ENCODE measurements around the gene CORO7. TPM values are rescaled to one million over a fixed set of nuclear protein-coding genes. Genes with fewer than 3 reads are reported as not detected.

CORO7 gene
- polyA plus RNA-seq, 1 of the 3 experiments (the other 2 are of a cell fraction) = 25.8 TPM

DNA sequence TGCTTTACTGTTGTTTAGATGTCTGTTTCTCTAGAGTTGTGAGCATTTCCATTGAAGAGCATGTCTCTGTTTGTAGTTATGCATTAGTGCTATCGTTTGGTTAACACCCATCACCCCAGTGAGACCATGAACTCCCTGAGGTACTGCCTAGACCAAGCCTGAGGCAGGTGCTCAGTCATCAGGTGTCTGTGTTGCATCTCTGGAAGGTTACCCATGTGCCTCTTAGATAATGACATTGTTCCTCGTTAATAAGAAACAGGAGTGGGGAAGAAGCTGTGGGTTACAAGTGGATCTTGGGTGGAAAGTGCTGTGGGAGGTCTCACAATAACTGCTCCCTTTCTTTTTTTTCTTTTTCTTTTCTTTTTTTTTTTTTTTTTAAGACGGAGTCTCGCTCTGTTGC is 27.6 kb upstream of the CORO7 start:
- H2AFZ ChIP-seq (ENCODE audit: low read depth) = no peak overlapping the region
- no peak for DNase-seq
- H3K4me3 ChIP-seq (ENCODE audit: low read depth in 2 of 2, low read length in 1 of 2) = no peak overlapping the region
- POLR2A ChIA-PET = interaction anchor here (0.6 kb wide), 1 partner anchor 15 kb away, joined by 3 read pairs; no protein-coding TSS in a partner anchor
- no peaks in the 10 kb centered on the region for H3F3A ChIP-seq (replicated peaks; ENCODE audit: insufficient read depth)
- H3K9ac ChIP-seq = no peak overlapping the region
- no peaks in the 10 kb centered on the region for H3K27me3 ChIP-seq (ENCODE audit: insufficient read depth)
- CTCF ChIA-PET = interaction anchor here (0.7 to 1.5 kb wide), 2 partner anchors 42 to 512 kb away, joined by 3 read pairs; no protein-coding TSS in a partner anchor
- H3K9me2 ChIP-seq = no peaks in the 10 kb centered on the region
- no peak overlapping the region for H3K4me2 ChIP-seq
- TF ChIP-seq EP300 (IDR thresholded peaks at IDR 0.05; ENCODE audit: borderline replicate concordance in 1 of 2, low read depth in 1 of 2, low read length in 1 of 2) (no peak), JUND (IDR thresholded peaks at IDR 0.05) (no peak), MEF2A (IDR thresholded peaks at IDR 0.05; ENCODE audit: borderline replicate concordance, low read depth) (no peak), SMC3 (IDR thresholded peaks at IDR 0.05; ENCODE audit: low read depth, low read length) (no peak)
- TF ChIP-seq, protein P1, sequence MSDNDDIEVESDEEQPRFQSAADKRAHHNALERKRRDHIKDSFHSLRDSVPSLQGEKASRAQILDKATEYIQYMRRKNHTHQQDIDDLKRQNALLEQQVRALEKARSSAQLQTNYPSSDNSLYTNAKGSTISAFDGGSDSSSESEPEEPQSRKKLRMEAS (IDR thresholded peaks at IDR 0.05; ENCODE audit: low read depth) = no peak
- H3K4me1 ChIP-seq (ENCODE audit: control insufficient read depth in 1 of 2, insufficient read depth in 2 of 2, low read depth in 1 of 2, low read length in 1 of 2) = no peaks in the 10 kb centered on the region
- H3K79me2 ChIP-seq (ENCODE audit: insufficient read depth) = no peaks in the 10 kb centered on the region
- H3K36me3 ChIP-seq (replicated peaks in 1 of 2; ENCODE audit: control insufficient read depth in 1 of 2, insufficient read depth in 2 of 2, low read length in 1 of 2) = peaks cover 26 to 60% of the 10 kb centered on the region in 2 experiments
- H4K20me1 ChIP-seq (ENCODE audit: insufficient read depth) = no peaks in the 10 kb centered on the region
- H3K27ac ChIP-seq (ENCODE audit: low read depth in 2 of 2, low read length in 1 of 2) = no peak overlapping the region
- 74% methylated on average over 4 of the region's 4 CpGs for WGBS (ENCODE audit: low lambda C conversion rate)
- no peaks in the 10 kb centered on the region for H3K9me3 ChIP-seq

DNA sequence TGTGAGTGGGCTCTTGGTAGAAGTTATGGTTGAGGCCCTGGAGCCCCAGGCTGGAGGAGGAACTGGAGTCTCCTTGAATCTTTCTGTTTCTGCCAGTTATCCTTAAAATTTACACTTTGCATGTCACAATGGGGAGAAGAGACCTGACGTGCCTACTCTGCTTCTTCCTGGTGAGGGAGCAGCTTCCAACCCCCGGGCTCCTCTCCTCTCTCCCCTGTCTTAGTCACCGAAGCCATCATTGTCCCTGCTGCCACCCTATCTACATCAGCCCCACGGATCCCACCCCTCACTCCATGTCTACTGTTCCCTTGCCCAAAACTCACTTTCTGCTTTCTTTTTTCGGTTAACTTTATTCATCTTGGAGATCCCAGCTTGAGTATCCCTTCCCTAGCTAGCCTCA is 26.9 kb upstream of the CORO7 start:
- WGBS (ENCODE audit: low lambda C conversion rate) = 80% methylated on average over 5 of the region's 5 CpGs
- H3K9ac ChIP-seq = no peak overlapping the region
- H3K27me3 ChIP-seq (ENCODE audit: insufficient read depth) = no peaks in the 10 kb centered on the region
- peaks cover 33 to 63% of the 10 kb centered on the region in 2 experiments for H3K36me3 ChIP-seq (replicated peaks in 1 of 2; ENCODE audit: control insufficient read depth in 1 of 2, insufficient read depth in 2 of 2, low read length in 1 of 2)
- no peak for TF ChIP-seq YY1 (IDR thresholded peaks at IDR 0.05; ENCODE audit: low read depth)
- TF ChIP-seq, protein P2, sequence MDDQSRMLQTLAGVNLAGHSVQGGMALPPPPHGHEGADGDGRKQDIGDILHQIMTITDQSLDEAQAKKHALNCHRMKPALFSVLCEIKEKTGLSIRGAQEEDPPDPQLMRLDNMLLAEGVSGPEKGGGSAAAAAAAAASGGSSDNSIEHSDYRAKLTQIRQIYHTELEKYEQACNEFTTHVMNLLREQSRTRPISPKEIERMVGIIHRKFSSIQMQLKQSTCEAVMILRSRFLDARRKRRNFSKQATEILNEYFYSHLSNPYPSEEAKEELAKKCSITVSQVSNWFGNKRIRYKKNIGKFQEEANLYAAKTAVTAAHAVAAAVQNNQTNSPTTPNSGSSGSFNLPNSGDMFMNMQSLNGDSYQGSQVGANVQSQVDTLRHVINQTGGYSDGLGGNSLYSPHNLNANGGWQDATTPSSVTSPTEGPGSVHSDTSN (IDR thresholded peaks at IDR 0.05) = no peak
- no peak overlapping the region for H2AFZ ChIP-seq (ENCODE audit: low read depth)
- H3K9me3 ChIP-seq = no peaks in the 10 kb centered on the region
- ChIA-PET CTCF (no interaction called here), POLR2A (no interaction called here)
- no peaks in the 10 kb centered on the region for H3K79me2 ChIP-seq (ENCODE audit: insufficient read depth)
- H3K4me2 ChIP-seq = no peak overlapping the region
- no peak overlapping the region for H3K4me3 ChIP-seq (ENCODE audit: low read depth in 2 of 2, low read length in 1 of 2)
- no peak for DNase-seq
- H4K20me1 ChIP-seq (ENCODE audit: insufficient read depth) = no peaks in the 10 kb centered on the region
- H3F3A ChIP-seq (replicated peaks; ENCODE audit: insufficient read depth) = no peaks in the 10 kb centered on the region
- no peak overlapping the region for H3K27ac ChIP-seq (ENCODE audit: low read depth in 2 of 2, low read length in 1 of 2)
- H3K4me1 ChIP-seq (ENCODE audit: control insufficient read depth in 1 of 2, insufficient read depth in 2 of 2, low read depth in 1 of 2, low read length in 1 of 2) = no peaks in the 10 kb centered on the region
- H3K9me2 ChIP-seq = no peaks in the 10 kb centered on the region

DNA sequence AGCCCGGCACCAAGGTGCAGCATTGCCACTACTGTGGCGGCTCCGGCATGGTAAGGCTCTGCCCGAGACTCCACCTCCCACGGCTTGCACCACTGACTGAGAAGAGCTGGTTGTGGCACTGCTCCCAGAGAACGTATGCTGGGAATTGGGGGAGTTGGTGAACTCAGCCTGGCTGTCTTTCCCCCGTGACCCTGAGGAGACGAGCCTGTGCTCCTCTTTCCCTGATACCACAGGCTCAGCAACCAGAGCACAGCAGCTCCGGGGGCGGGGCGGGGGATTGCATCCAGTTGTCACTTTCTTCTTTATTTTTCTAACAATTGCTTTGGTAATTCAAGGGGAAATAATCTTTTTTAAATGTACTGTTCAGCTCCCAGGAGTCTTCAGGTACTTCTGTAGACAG is 26.0 kb upstream of the CORO7 start:
- no peaks in the 10 kb centered on the region for H3K9me2 ChIP-seq
- H3K4me3 ChIP-seq (ENCODE audit: low read depth in 2 of 2, low read length in 1 of 2) = no peak overlapping the region
- WGBS (ENCODE audit: low lambda C conversion rate) = 97% methylated on average over 7 of the region's 11 CpGs
- H3K79me2 ChIP-seq (ENCODE audit: insufficient read depth) = no peaks in the 10 kb centered on the region
- H3K36me3 ChIP-seq (replicated peaks in 1 of 2; ENCODE audit: control insufficient read depth in 1 of 2, insufficient read depth in 2 of 2, low read length in 1 of 2) = peaks cover 39 to 66% of the 10 kb centered on the region in 2 experiments
- DNase-seq = no peak
- H3K9me3 ChIP-seq = no peaks in the 10 kb centered on the region
- H3K9ac ChIP-seq = no peak overlapping the region
- no peak overlapping the region for H3K27ac ChIP-seq (ENCODE audit: low read depth in 2 of 2, low read length in 1 of 2)
- H4K20me1 ChIP-seq (ENCODE audit: insufficient read depth) = no peaks in the 10 kb centered on the region
- H3K4me1 ChIP-seq (ENCODE audit: control insufficient read depth in 1 of 2, insufficient read depth in 2 of 2, low read depth in 1 of 2, low read length in 1 of 2) = no peaks in the 10 kb centered on the region
- POLR2A ChIA-PET = no interaction called here
- no peaks in the 10 kb centered on the region for H3F3A ChIP-seq (replicated peaks; ENCODE audit: insufficient read depth)
- H2AFZ ChIP-seq (ENCODE audit: low read depth) = no peak overlapping the region
- CTCF ChIA-PET = no interaction called here
- H3K4me2 ChIP-seq = no peak overlapping the region
- no peaks in the 10 kb centered on the region for H3K27me3 ChIP-seq (ENCODE audit: insufficient read depth)
- TF ChIP-seq, protein P3, sequence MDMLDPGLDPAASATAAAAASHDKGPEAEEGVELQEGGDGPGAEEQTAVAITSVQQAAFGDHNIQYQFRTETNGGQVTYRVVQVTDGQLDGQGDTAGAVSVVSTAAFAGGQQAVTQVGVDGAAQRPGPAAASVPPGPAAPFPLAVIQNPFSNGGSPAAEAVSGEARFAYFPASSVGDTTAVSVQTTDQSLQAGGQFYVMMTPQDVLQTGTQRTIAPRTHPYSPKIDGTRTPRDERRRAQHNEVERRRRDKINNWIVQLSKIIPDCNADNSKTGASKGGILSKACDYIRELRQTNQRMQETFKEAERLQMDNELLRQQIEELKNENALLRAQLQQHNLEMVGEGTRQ (IDR thresholded peaks at IDR 0.05; ENCODE audit: borderline replicate concordance, low read depth, low read length) = no peak
- TF ChIP-seq NRF1 (IDR thresholded peaks at IDR 0.05; ENCODE audit: low read depth, low read length) = no peak
- TF ChIP-seq EP300 (IDR thresholded peaks at IDR 0.05; ENCODE audit: borderline replicate concordance in 1 of 2, low read depth in 1 of 2, low read length in 1 of 2) = no peak
- no peak for TF ChIP-seq YY1 (IDR thresholded peaks at IDR 0.05; ENCODE audit: low read depth)
- TF ChIP-seq JUND (IDR thresholded peaks at IDR 0.05) = no peak
- TF ChIP-seq, protein P4, sequence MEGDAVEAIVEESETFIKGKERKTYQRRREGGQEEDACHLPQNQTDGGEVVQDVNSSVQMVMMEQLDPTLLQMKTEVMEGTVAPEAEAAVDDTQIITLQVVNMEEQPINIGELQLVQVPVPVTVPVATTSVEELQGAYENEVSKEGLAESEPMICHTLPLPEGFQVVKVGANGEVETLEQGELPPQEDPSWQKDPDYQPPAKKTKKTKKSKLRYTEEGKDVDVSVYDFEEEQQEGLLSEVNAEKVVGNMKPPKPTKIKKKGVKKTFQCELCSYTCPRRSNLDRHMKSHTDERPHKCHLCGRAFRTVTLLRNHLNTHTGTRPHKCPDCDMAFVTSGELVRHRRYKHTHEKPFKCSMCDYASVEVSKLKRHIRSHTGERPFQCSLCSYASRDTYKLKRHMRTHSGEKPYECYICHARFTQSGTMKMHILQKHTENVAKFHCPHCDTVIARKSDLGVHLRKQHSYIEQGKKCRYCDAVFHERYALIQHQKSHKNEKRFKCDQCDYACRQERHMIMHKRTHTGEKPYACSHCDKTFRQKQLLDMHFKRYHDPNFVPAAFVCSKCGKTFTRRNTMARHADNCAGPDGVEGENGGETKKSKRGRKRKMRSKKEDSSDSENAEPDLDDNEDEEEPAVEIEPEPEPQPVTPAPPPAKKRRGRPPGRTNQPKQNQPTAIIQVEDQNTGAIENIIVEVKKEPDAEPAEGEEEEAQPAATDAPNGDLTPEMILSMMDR (IDR thresholded peaks at IDR 0.05) = no peak
- TF ChIP-seq RAD21 (IDR thresholded peaks at IDR 0.05; ENCODE audit: low read length) = no peak
- no peak for TF ChIP-seq NFIC (IDR thresholded peaks at IDR 0.05; ENCODE audit: borderline replicate concordance)
- TF ChIP-seq TCF12 (IDR thresholded peaks at IDR 0.05) = no peak
- TF ChIP-seq MXI1 (IDR thresholded peaks at IDR 0.05; ENCODE audit: low read depth, low read length) = no peak
- no peak for TF ChIP-seq MEF2A (IDR thresholded peaks at IDR 0.05; ENCODE audit: borderline replicate concordance, low read depth)
- TF ChIP-seq SIN3A (IDR thresholded peaks at IDR 0.05; ENCODE audit: borderline replicate concordance, low read depth, low read length) = no peak
- TF ChIP-seq, protein P1 (IDR thresholded peaks at IDR 0.05; ENCODE audit: low read depth) = no peak
- TF ChIP-seq TEAD4 (IDR thresholded peaks at IDR 0.05; ENCODE audit: borderline replicate concordance, insufficient read depth) = no peak
- TF ChIP-seq, protein P5, sequence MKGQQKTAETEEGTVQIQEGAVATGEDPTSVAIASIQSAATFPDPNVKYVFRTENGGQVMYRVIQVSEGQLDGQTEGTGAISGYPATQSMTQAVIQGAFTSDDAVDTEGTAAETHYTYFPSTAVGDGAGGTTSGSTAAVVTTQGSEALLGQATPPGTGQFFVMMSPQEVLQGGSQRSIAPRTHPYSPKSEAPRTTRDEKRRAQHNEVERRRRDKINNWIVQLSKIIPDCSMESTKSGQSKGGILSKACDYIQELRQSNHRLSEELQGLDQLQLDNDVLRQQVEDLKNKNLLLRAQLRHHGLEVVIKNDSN (IDR thresholded peaks at IDR 0.05; ENCODE audit: borderline replicate concordance, low read depth) = no peak
- no peak for TF ChIP-seq GATA2 (CRISPR knock-in tag; IDR thresholded peaks at IDR 0.05)

Measured in SK-N-SH (cell line).